ENCODE measurements around the gene TMEM178A.
"Not testable (repeated sequence)": the region's sequence is repeated elsewhere in the genome, so short reads cannot be mapped to it uniquely, and the experiment has no call there.

TMEM178A gene

DNA sequence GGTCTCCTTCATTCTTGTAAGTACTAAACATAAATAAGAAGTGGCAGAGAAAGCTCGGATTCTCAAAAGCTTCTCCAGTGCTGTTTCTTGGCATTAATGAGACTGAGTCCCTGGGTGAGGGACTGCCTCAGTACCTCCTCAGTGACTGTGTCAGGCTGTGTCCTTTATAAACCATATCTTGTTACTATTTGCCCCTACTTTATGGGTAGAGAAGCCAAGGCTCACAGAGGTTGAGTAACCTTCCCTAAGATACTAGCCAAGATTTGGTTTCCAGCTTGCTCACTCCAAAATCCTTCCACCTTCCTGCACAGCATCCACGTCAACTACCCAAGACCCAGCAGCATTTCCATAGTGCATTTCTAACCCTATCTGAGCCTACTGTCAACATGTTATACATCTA is 57.8 kb downstream of the TMEM178A start:
- TF ChIP-seq ZFX (IDR thresholded peaks at IDR 0.05; ENCODE audit: borderline replicate concordance) (no peak), CTCF (IDR thresholded peaks at IDR 0.05) (no peak)
- no peak overlapping the region for H3K27ac ChIP-seq

GRCh38 chr2:39723946-39724827 is 58.5 kb downstream of the TMEM178A start:
- H3K27ac ChIP-seq = no peak overlapping the region
- TF ChIP-seq ZFX (IDR thresholded peaks at IDR 0.05; ENCODE audit: borderline replicate concordance) = no peak
- no peak for TF ChIP-seq CTCF (IDR thresholded peaks at IDR 0.05)

GRCh38 chr2:39724828-39725144 is 59.1 kb downstream of the TMEM178A start:
- no peak overlapping the region for H3K27ac ChIP-seq
- no peak for TF ChIP-seq CTCF (IDR thresholded peaks at IDR 0.05)
- no peak for TF ChIP-seq ZFX (IDR thresholded peaks at IDR 0.05; ENCODE audit: borderline replicate concordance)

DNA sequence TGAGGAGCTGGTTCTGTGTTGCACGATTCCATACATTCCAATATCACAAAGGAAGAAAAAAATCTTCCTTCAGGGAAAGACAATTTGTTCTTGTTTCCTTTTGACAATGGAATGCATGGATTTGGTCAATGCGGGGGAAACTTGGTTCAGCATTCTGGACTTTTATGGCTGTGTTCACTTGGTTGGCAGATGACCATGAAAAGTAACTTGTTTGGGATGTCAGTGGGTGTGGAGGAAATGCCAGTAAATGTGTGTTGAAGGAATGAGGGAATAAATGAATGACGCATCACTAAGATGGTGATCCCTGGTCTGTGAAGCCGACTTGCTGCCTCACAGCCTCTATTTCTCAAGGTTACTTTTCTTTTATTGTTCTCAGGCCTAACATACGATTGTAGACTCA is 59.7 kb downstream of the TMEM178A start:
- TF ChIP-seq ZFX (IDR thresholded peaks at IDR 0.05; ENCODE audit: borderline replicate concordance) (no peak), CTCF (IDR thresholded peaks at IDR 0.05) (no peak)
- no peak overlapping the region for H3K27ac ChIP-seq

- H3K27ac ChIP-seq = not testable (repeated sequence)
Observed at GRCh38 chr2:39728085-39728484, 62.4 kb downstream of the TMEM178A start.

- no peak overlapping the region for H3K27ac ChIP-seq
- TF ChIP-seq ZFX (IDR thresholded peaks at IDR 0.05; ENCODE audit: borderline replicate concordance) (no peak), CTCF (IDR thresholded peaks at IDR 0.05) (peak; percentile 94)
Observed at GRCh38 chr2:39728941-39729351, 63.2 kb downstream of the TMEM178A start.

GRCh38 chr2:39730276-39730675 is 64.6 kb downstream of the TMEM178A start:
- TF ChIP-seq CTCF (IDR thresholded peaks at IDR 0.05) (no peak), ZFX (IDR thresholded peaks at IDR 0.05; ENCODE audit: borderline replicate concordance) (no peak)
- H3K27ac ChIP-seq = no peak overlapping the region

Measured in 22Rv1 (cell line).